NCI-H146 treated with DMSO at 0.1 percent for 48 hours (cell line): ENCODE measurements around the gene AP1B1.

Experiments
- DNase-seq: peaks from one replicate; lab custom pipeline; 2025; ENCODE audit not compliant: unreplicated experiment; lab: John Stamatoyannopoulos, UW

Gene AP1B1

DNA sequence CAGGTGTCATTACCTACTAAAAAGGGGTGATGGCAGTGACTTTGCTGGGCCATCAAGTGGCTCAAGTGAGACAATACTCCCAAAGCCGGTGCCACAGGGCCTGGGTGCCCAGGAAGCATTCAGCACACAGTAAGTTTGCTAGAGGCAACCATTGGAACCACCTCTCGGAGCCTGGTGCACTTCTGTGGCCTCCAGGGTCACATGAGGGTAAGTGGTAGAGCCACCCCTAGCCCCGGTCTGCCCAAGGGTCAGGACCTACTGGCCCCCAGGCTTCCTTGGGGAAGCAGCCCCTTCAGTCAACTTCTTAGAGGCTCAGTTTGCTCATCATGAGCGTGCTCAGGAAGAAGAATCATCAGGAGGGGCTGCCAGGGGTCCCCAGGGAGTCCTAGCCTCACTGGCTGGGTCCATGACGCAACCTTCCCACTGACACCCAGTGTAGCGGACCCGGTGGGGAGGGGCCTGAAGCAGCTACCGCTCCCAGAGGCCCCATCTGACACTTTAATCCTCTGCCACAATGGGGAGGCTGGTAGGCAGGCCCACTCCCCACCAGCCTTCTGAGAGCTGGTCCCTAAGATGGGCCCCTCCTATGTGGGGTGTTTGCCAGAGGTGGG lies 55.4 kb downstream of the AP1B1 start:
- DNase-seq, result no peak

DNA sequence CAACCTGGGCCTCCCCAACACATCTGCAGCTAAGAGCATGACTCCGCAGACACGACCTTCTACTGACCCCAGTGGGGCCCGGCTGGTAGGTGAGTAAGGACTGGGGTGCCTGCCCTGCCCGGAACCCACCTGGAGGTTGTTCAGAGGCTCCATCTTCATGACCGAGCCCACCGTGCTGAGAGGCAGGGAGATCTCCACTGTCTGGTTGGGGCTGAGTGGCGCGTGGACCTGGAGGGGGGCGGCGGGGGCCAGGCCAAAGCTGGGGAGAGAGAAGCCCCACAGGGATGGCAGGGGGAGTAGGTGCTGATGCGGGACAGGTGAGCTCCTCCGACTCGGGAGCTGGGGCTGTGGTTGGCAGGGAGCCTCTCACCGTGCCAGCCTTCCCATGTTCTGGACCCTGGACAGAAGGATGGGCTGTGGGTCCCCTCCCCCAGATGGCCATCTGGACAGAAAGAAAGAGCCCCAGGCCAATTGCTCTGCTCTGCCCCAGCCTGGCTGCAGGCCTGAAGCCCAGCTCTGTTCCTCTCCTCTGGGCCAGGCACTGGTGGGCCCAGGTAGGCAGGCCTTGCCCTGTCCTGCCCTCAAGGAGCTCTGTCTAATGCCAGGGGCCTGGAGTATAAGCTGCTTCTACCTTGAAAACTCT lies 56.6 kb downstream of the AP1B1 start:
- DNase-seq, result no peak

DNA sequence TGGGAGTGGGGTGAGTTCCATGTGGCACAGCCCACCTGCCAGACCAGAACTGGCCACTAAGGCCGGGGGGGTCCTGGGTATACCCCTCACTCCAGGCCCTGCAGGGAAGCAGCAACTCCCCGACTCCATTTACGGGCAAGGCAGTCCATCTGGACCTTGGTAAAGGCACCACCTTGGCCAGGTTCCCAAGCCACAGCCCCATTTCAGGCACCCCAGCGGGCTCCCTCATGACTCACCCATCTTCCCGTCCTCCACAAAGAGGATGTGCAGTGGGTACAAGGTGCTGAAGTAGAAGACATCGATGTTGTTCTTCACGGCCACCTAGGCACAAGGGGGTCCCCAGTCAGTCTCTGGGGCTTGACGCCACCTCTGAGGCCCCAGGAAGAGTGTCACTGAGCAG lies 57.2 kb downstream of the AP1B1 start:
- DNase-seq, result no peak

DNA sequence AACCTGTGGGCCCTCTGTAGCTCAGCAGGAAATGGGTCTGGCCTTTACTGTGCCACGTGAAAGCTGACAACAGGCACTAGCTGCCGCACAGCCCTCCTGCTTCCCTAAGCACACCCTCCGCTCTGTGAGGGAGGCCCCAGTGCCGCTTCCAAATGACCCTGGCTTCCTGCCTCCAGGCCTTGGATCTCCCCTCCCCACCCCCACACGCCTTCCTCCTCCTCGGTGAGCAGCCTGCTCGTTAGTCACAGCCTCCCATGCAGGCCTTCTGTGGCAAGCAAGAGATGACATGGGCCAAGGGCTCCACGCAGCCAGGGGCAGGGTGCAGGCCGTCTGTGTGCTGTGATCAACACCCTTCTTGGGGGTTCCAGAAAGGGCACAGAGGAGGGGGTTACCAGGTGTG lies 57.6 kb downstream of the AP1B1 start:
- DNase-seq, result peak; percentile 78

DNA sequence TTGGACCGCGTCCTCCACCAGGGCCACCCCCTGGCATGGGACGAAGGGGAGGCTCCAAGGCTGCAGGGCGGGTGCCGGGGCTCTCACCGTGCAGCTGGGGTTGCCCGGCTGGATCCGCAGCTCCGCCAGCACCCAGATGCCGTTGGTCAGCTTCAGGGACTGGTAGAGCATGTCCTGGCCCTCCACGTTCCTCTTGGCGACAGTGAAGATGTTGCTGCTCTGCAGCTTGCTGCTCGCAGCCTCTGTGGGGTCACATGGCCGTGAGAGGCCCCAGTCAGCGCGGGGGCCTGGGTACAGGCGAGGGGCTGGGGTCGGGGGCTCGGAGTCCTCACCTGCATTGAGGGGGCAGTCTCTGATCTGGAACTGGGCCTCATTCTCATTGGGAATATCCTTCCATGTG lies 58.1 kb downstream of the AP1B1 start:
- DNase-seq, result no peak

DNA sequence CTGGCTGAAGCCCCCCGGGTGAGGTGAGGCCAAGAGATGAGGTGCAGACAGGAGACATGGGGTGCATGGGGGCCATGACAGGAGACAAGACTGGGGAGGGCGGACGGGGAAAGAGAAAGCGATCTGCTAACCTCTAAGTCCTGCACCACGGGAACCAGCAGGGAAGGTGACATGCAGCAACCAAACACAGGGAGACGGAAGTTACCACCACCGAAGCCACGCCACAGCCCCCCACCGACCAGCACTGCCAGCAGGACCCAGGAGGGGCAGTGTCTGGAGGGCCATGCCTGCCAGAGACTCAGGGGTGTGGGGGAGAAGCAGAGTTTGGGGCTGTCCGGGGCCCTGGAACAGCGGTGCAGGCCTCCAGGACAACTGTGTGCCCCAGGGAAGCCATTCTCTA lies 58.8 kb downstream of the AP1B1 start:
- DNase-seq, result no peak

DNA sequence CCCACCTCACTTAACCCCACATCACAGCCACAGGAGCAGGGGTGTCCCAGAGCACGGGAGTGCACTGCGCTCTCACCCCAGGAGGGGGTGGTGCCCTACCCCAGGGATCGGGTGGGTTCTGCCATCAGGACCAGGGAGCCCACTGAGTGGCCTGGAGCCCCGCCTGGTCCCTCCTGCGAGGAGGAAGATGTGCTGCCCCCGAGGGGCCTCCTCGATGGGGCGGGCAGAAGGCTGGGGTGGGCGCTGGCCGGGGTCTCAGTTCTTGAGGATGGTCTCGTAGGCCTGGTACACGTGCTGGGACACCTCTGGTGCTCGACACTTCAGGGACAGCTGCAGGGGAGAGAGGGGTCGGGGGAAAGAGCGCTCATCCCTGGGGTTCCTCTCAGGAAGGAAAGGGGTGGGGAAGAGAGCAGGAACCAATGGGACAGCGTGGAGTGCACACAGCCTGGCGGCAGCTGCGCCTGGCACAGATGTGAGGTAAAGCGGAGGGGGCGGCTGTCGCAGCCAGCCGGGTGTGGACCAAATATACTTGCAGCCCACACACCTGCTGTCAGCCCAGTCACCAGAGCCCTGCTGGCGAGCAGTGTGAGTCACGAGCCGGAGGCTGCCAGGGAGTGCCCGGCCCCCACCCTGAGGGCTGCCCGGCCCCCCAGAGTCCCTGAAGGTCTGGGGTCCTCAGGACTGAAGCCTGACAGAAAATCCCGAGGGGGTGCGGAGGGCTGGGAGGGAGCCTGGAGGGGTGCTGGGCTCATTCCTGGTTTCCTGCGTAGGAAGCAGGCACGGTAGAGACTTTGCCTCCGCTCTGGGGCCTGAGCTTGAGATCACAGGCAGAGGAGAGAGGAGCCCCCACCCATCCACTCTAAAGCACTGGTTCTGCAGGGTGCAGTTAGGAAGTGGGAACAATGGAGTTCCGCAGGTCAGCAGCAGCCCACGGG lies 59.5 kb downstream of the AP1B1 start:
- DNase-seq, result no peak

DNA sequence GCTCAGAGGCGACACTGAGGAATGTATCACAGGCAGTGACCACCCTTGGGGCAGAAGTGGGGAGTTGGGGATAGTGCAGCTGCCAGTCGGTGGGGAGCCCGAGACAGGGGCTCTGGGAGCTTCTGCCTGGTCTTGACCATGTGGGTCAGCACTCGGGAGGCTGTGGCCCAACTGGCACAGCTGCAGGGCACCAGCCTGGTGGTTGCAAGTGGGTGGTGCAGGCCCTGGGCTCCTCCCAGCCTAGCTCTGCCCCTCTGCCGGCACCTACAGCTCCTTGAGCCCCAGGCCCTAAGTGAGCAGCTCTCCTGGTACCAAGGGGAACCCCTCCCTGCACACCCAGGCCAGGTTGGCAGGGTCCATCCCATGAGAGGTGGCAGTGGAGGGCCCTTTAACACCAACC lies 60.3 kb downstream of the AP1B1 start:
- DNase-seq, result no peak

DNA sequence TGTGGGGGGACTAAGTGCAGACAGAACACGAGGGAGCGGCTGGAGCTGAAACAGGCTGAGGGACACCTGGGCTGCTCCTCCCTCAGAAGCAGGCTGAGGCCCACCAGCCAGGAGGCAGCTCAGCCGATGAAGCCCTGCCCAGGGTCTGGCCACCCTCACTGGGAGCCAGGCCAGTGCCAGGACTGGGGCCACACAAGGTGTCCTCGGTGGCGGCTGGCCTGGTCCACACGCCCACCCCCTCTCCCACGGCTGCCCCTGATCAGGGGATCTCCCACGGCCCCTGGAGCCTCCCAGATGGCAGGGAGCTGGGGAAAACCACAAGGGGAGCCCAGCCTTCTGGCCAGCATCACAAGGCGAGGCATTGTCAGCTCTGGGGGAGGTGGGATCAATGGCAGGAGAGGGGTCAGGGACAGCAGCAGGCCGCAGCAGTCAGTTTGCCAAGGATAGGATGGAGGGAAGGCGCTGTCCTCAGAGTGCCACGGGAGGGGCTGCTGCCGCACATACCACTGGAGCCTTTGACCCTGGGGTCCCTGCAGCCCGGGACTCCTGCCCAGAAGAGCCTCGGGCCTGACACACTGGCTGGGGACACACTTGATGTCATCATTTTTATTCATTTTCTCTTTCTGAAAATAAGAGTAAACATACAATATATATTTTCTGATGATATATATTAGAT lies 61.1 kb downstream of the AP1B1 start:
- DNase-seq, result no peak

DNA sequence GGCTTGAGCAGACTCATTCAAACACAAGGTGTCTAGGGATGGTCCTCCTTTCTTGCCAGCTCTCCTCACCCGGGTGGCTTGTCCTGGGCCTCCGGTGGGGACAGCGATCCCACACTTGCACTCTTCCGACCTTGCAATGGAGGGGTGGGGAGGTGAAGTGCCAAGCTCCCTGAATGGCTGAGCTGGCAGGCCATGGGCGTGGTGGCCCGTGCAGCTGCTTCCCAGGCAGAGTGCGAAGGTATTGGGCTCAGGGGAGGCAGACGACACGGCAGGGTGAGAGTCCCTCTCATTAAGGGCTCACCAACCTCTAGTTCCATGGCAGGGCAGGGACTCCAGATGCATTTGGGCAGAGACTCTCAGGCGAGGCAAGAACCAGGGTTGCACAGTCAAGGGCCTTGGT lies 61.9 kb downstream of the AP1B1 start:
- no peak for DNase-seq

DNA sequence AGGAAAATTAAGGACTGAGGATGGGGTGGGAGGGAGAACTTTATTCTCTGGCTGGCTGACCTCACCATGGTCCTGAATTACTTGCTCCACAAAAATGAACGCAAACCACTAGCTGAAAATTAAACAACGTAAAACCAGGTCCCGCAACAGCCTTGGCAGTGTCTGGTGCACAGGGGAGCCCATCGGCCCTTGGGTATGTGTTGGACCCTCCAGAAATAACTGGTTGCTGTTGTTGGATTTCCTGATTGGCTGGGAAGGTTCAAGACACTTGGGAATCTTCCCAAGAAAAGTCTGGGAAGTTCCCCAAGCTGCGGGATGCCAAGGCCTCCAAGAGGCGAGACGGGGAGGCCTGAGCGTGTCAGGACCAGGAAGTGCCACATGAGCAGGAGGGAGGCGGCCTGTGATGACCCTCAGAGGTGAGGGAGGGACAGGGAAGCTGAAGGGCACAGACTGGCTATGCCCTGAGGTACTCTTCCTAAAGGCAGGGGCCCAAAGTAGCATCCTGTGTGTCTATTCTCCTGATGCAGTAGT lies 62.5 kb downstream of the AP1B1 start:
- no peak for DNase-seq

DNA sequence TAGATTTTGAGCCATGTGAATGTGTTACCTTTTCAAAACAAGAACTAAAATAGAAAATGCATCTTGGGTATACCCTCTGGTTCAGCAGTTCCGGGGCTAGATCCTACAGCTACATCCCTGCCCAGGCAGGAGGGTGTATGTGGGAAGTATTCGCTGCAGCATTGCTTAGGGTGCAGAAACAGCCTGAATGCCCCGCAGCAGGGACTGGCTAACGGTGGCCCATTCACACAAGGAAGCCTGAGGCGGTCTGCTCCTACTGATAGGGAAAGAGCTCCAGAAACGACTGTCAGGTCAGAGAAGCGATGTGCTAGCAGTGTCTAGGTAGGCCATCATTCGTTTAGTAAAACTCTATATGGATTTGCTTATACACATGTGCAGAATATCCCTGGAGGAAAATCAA lies 63.0 kb downstream of the AP1B1 start:
- no peak for DNase-seq

DNA sequence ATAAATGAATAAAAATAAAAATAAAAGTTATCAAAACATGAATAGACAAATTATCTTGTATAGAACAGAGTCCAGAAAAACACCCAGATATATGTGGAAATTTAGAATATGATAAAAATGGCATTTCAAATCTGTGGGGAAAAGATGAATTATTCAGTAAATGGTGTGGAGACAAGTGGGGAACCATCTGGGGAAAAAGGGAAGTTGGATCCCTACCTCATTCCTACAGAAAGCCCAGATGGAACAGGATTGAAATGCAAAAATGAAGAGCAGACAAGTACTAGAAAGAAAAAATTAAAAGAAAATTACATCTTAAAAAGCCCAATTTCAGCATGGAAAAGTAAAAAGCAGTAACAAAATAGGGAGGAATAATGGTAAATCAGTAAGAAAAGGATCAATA lies 64.7 kb downstream of the AP1B1 start:
- no peak for DNase-seq

DNA sequence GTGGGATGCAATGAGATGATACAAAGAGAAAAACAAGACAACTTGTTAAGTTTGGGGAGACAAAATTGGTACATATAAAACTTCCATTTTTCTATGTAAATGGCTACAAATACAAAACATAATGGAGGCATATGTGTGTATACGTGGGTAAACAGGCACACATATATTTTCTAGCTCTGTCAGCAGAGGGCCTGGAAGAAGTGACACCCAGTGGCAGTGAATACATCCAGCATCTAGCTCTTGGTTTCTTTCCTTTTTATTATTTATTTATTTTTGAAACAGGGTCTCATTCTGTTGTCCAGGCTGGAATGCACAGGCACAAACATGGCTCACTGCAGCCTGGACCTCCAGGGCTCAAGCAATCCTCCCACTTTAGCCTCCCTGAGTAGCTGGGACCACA lies 67.8 kb downstream of the AP1B1 start:
- DNase-seq, result no peak

DNA sequence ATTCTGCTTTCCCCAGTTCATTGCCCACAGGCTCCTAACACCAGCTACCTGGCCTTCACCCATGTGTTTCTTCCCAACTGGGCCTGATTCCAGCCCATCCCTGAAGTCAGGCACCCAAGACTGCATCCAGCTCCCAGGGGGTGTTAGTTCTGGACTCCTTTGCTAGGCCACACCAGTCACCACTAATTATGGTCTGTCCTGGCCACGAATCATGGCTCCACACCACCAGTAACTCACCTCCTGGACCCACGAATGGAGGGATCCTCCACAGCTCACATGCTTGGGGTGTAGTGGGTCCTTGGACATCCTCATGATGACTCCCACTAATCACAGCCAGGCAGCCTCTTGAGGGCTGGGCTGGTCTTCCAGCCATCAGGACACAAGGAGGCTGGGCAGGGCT lies 69.3 kb downstream of the AP1B1 start:
- no peak for DNase-seq

DNA sequence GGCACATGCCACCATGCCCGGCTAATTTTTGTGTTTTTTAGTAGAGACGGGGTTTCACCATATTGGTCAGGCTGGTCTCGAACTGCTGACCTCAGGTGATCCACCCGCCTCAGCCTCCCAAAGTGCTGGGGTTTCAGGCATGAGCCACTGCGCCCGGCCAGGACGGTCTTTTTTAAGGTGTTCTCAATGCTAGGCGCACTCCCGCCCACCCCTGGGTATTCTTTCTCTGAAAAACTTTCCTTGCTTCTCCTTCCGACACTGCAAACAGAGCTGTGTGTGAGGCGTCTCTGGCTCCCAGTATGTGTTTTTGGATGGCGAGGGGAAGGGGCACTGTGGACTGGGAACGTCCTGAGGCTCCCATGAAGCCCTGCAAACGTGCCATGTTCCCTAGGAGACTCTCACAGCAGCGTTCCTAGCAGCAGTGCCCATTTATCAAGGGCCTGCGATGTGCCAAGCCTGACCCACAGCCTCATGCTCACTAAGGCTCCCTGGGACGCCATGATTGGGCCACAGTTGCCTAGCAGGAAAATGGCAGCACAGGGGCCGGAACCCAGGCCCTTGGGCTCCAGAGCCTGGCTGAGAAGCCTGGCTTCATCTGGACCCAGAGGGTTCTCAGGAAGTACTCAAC lies 70.4 kb downstream of the AP1B1 start:
- DNase-seq, result no peak

DNA sequence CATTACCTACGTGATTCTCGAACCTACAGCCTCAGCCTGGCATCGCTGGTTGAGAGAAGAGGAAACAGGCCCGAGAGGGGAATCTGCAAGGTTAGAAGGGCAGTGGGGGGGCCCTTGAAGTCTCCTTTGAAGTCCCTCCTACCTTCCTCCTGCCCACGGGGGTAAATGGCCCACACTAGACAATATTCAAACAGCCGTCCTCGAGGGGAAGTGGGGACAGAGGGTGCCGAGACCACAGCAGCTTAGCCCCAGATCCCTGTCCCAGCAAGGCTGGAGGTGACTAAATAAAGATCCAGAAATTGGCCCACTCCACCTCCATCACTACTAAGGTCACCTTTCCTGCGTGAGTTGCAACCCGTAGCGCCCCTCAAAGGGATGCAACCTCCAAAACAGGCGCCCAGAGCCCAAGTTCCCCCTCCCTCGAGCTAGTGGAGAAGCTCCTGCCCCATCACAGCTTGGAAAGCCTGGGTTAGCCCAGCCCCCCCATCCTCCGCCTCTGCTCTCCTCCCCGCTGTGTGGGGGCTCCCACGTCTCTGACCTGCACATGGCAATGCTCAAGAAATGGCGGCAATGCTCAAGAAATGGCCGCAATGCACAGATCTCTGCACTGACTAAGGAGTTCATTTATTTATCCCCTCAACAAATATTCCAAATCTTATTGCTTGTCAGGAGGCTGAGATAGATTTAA lies 72.1 kb downstream of the AP1B1 start:
- no peak for DNase-seq

DNA sequence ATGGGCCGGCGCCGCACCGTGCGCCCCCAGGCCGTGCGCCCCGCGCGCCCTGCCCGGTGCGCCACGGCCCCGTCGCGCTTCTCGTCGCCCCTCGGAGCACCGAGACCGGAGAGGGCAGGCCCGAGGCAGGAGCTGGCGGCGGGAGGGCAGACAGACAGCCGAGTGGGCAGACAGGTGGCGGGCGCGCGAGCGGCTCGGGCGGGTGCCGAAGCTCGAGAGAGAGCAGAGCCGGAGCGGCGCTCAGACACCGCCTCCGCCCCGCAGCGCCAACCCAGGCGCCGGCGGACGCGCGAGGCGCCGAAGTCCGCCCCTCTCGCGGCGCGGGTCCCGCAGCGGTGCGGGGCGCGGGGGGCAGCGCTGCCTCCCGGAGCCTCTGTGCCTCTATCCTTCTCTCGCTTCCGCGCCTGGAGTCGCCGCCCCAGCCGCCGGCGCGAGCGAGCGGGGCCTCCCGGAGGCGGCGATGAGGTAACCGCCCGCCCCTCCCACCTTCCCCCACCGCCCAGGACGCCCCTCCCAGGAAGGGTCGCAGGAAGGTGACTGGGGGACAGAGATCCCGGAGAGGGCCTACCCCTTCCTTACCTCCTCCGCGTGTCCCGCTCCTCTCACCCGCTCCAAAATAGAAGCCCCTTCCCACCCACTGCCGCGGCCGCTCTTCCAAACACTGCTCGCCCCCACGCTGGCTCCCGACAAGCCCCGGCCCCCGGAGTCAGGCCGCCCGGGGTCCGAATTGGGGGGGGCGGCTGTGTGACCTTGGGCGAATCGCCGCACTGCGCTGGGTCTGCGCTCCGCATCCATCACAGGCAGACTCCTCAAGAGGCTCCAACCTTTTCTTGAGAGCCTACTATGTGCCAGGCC lies 72.9 kb downstream of the AP1B1 start, which contains the start of gene RASL10A:
Gene RASL10A (minus strand): TSS at position 412 of the 855 bp plus-strand sequence. CDS start 451 bp downstream, outside the sequence.
- DNase-seq, result peak; percentile 0
